ENCODE results near the gene BUB3. TPM values are rescaled to one million over a fixed set of nuclear protein-coding genes. Genes with fewer than 3 reads are reported as not detected.

The BUB3 gene
- total RNA-seq, 1 donor from 2014 or later, result 124 TPM

- H3K4me3 Mint-ChIP-seq, result peak within 1 kb of the TSS; percentile 84
- H3K27ac Mint-ChIP-seq, result no peak within 1 kb of the TSS
- H3K9me3 Mint-ChIP-seq, result no peaks in the 10 kb centered on the region
- H3K27me3 Mint-ChIP-seq, result peaks cover 86% of the 10 kb centered on the region
- TF ChIP-seq CTCF (conservative IDR thresholded peaks at IDR 0.05), result no peak
- no peaks in the 10 kb centered on the region for H3K36me3 Mint-ChIP-seq
- peaks cover 18% of the 10 kb centered on the region for H3K4me1 Mint-ChIP-seq (ENCODE audit: unreplicated experiment)
- DNase-seq (ENCODE audit: extremely low spot score, unreplicated experiment), result no peak
These were observed 18.6 kb upstream of the BUB3 start, which contains the start of gene HMX3 for GRCh38 chr10:123135415-123136141. HMX3 (plus strand) TSS chr10:123135970; CDS start chr10:123136051, 81 bp downstream.

- no peak for DNase-seq (ENCODE audit: extremely low spot score, unreplicated experiment)
- TF ChIP-seq CTCF (conservative IDR thresholded peaks at IDR 0.05), result no peak
- peaks cover 86% of the 10 kb centered on the region for H3K27me3 Mint-ChIP-seq
- H3K27ac Mint-ChIP-seq, result no peak overlapping the region
- peaks cover 20% of the 10 kb centered on the region for H3K4me1 Mint-ChIP-seq (ENCODE audit: unreplicated experiment)
- H3K36me3 Mint-ChIP-seq, result no peaks in the 10 kb centered on the region
- H3K4me3 Mint-ChIP-seq, result peak overlapping the region; percentile 84
- no peaks in the 10 kb centered on the region for H3K9me3 Mint-ChIP-seq
These were observed 17.9 kb upstream of the BUB3 start for GRCh38 chr10:123136221-123136805.

GRCh38 chr10:123136806-123137642, 17.2 kb upstream of the BUB3 start:
- DNase-seq (ENCODE audit: extremely low spot score, unreplicated experiment), result no peak
- Mint-ChIP-seq H3K36me3 (no peaks in the 10 kb centered on the region), H3K9me3 (no peaks in the 10 kb centered on the region), H3K27me3 (peaks cover 86% of the 10 kb centered on the region), H3K4me1 (ENCODE audit: unreplicated experiment) (peaks cover 20% of the 10 kb centered on the region), H3K4me3 (peak overlapping the region; percentile 84), H3K27ac (no peak overlapping the region)
- TF ChIP-seq CTCF (conservative IDR thresholded peaks at IDR 0.05), result no peak

- no peaks in the 10 kb centered on the region for H3K36me3 Mint-ChIP-seq
These were observed 15.1 kb upstream of the BUB3 start for GRCh38 chr10:123139165-123139520.

More at GRCh38 chr10:123139165-123139520, 15.1 kb upstream of the BUB3 start:
- Mint-ChIP-seq H3K27me3 (peaks cover 86% of the 10 kb centered on the region), H3K9me3 (no peaks in the 10 kb centered on the region), H3K4me3 (peak overlapping the region; percentile 80), H3K27ac (no peak overlapping the region), H3K4me1 (ENCODE audit: unreplicated experiment) (peaks cover 20% of the 10 kb centered on the region)
- TF ChIP-seq CTCF (conservative IDR thresholded peaks at IDR 0.05), result no peak
- DNase-seq (ENCODE audit: extremely low spot score, unreplicated experiment), result no peak
